ENCODE results near the gene KASH5. TPM values are rescaled to one million over a fixed set of nuclear protein-coding genes. Genes with fewer than 3 reads are reported as not detected.

Gene KASH5
- total and polyA plus RNA-seq, 7 experiments from 2014 or later: 0.27 to 0.97 (median 0.42) TPM; not detected in 4

DNA sequence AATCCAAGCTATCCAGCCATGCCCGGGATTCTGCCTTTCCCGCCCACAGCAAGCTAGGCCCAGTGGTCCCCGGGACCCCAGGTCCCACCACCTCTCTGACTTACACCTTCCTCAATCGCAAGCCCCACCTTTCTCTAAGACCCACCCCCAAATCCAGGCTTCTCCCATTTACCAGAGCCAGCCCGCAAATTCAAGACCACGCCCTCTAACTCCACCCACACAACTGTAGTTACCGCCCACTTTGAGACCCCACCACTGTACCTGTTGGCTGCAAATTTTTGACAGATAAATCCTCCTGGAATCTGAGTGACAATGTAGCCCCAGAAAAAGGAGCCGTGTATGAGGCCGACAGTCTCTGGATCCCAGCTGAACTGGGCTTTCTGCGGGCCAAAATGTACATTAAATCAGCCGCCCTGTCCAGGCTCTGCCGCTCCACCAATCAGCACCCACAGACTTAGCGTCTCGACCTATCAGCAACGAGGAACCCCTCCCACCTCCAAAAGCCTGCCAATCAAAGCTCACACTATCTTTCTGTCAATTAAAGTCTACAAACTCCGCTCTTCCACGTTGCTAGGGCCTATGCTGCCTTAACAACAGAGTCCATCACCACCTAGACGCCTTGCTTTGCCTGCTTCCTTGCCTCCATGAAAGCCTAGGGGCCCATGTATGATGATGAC lies 47.0 kb downstream of the KASH5 start:
- POLR2A ChIA-PET: interaction anchor here (0.6 kb wide), 1 partner anchor 107 kb away, joined by 3 read pairs; no protein-coding TSS in a partner anchor
- H3K27ac Mint-ChIP-seq: peak overlapping the region in 2 of 9 donors; percentile 44 to 59
- CTCF ChIA-PET: no interaction called here
- H3K36me3 Mint-ChIP-seq: peaks cover 0 to 2% (median 0%) of the 10 kb centered on the region in 5 donors
- peaks cover 84 to 97% (median 87%) of the 10 kb centered on the region in 5 donors for H3K27me3 Mint-ChIP-seq
- H3K4me1 Mint-ChIP-seq: peaks cover 20 to 35% (median 25%) of the 10 kb centered on the region in 7 donors
- no peak for DNase-seq
- no peak for ATAC-seq
- intact Hi-C loops (cut with micrococcal nuclease): no loop called here
- peak overlapping the region in 1 of 10 donors; percentile 32 for H3K4me3 Mint-ChIP-seq
- Histone ChIP-seq H3K9me3 (ENCODE audit: control insufficient read depth in 2 of 3, low read length in 3 of 3) (no peaks in the 10 kb centered on the region), H3K4me3 (ENCODE audit: low read length) (no peak overlapping the region), H3K4me1 (ENCODE audit: control insufficient read depth in 2 of 2, insufficient read depth in 2 of 2, low read length in 2 of 2) (peaks cover 3 to 26% of the 10 kb centered on the region in 2 donors), H3K27ac (ENCODE audit: low read depth, low read length) (no peak overlapping the region), H3K36me3 (ENCODE audit: control insufficient read depth in 2 of 3, insufficient read depth in 3 of 3, low read length in 3 of 3) (no peaks in the 10 kb centered on the region), H3K27me3 (ENCODE audit: control insufficient read depth in 2 of 2, insufficient read depth in 2 of 2, low read length in 2 of 2) (peaks cover 20 to 64% of the 10 kb centered on the region in 2 donors)
- peaks cover 0 to 5% (median 0%) of the 10 kb centered on the region in 11 donors for H3K9me3 Mint-ChIP-seq

DNA sequence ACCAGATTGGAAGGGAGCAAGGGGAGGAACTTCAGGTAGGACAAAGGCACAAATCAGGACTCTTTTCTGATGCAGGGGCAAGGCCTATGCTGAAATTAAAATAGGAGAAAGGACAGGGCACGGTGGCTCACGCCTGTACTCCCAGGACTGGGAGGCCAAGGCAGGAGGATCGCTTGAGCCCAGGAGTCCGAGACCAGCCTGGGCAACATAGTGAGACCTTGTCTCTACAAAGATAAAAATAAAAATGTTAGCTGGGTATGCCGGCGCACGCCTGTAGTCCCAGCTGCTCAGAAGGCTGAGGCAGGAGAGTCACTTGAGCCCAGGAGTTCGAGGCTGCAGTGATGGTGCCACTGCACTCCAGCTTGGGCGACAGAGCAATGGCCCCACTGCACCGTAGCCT lies 47.6 kb downstream of the KASH5 start:
- intact Hi-C loops (cut with micrococcal nuclease): no loop called here
- peaks cover 0 to 2% (median 0%) of the 10 kb centered on the region in 11 donors for H3K9me3 Mint-ChIP-seq
- H3K27me3 Mint-ChIP-seq: peaks cover 84 to 98% (median 87%) of the 10 kb centered on the region in 5 donors
- Histone ChIP-seq H3K27me3 (ENCODE audit: control insufficient read depth in 2 of 2, insufficient read depth in 2 of 2, low read length in 2 of 2) (peaks cover 25 to 71% of the 10 kb centered on the region in 2 donors), H3K9me3 (ENCODE audit: control insufficient read depth in 2 of 3, low read length in 3 of 3) (no peaks in the 10 kb centered on the region), H3K4me1 (ENCODE audit: control insufficient read depth in 2 of 2, insufficient read depth in 2 of 2, low read length in 2 of 2) (peaks cover 3 to 26% of the 10 kb centered on the region in 2 donors), H3K4me3 (ENCODE audit: low read length) (no peak overlapping the region), H3K27ac (ENCODE audit: low read depth, low read length) (no peak overlapping the region), H3K36me3 (ENCODE audit: control insufficient read depth in 2 of 3, insufficient read depth in 3 of 3, low read length in 3 of 3) (no peaks in the 10 kb centered on the region)
- no peak overlapping the region for H3K4me3 Mint-ChIP-seq
- DNase-seq: no peak
- peaks cover 21 to 35% (median 28%) of the 10 kb centered on the region in 7 donors for H3K4me1 Mint-ChIP-seq
- CTCF ChIA-PET: interaction anchor here (0.9 kb wide), 1 partner anchor 27 kb away, joined by 3 read pairs; no protein-coding TSS in a partner anchor
- POLR2A ChIA-PET: interaction anchor here (1.0 to 1.1 kb wide), 2 partner anchors 10 to 20 kb away, joined by 3 to 4 read pairs; no protein-coding TSS in a partner anchor
- peaks cover 0 to 3% (median 0%) of the 10 kb centered on the region in 5 donors for H3K36me3 Mint-ChIP-seq
- no peak for ATAC-seq
- peak overlapping the region in 3 of 9 donors; percentile 39 to 59 (median 44) for H3K27ac Mint-ChIP-seq

DNA sequence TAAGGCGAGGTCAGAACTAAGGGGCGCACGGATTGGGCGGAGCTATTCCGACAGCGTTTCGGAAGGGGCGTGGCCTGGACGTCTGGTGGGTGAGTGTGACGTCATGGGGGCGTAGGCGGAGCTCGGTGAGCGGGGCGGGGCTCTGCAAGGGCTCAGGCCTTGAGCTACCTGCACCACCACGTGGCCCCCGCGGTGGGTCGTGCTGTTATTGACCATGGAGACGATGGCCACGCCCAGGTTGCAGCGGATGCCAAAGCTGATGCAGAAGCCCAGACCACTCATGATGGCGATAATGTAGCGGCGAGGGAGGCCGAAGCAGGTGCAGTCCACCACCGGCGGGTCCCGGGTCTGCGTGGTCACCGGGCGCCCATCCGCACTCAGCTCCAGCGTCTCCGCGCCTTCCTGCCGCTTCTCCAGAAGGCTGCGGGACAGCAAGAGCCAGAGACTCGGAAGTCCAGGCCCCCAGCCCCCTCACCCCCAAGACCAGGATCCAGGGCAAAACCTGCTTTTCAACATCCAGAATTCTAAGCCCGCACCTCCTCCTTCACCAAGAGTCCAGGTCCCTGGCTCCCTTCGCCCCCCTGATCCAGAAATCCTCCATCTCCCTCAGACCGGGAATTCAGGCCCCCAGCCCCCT lies 48.5 kb downstream of the KASH5 start:
- Histone ChIP-seq H3K36me3 (ENCODE audit: control insufficient read depth in 2 of 3, insufficient read depth in 3 of 3, low read length in 3 of 3) (no peaks in the 10 kb centered on the region), H3K4me1 (ENCODE audit: control insufficient read depth in 2 of 2, insufficient read depth in 2 of 2, low read length in 2 of 2) (peaks cover 3 to 26% of the 10 kb centered on the region in 2 donors), H3K4me3 (ENCODE audit: low read length) (no peak overlapping the region), H3K27ac (ENCODE audit: low read depth, low read length) (no peak overlapping the region), H3K9me3 (ENCODE audit: control insufficient read depth in 2 of 3, low read length in 3 of 3) (no peaks in the 10 kb centered on the region), H3K27me3 (ENCODE audit: control insufficient read depth in 2 of 2, insufficient read depth in 2 of 2, low read length in 2 of 2) (peaks cover 27 to 70% of the 10 kb centered on the region in 2 donors)
- DNase-seq (peak in 4 of 9 donors; percentile 23 to 73 (median 42)), ATAC-seq (peak; percentile 64)
- H3K36me3 Mint-ChIP-seq: peaks cover 0 to 5% (median 0%) of the 10 kb centered on the region in 5 donors
- peaks cover 0 to 2% (median 0%) of the 10 kb centered on the region in 11 donors for H3K9me3 Mint-ChIP-seq
- peaks cover 85 to 95% (median 88%) of the 10 kb centered on the region in 5 donors for H3K27me3 Mint-ChIP-seq
- intact Hi-C loops (cut with micrococcal nuclease): no loop called here
- ChIA-PET POLR2A (interaction anchor here (0.7 to 1.1 kb wide), 3 partner anchors 9 to 25 kb away, joined by 3 to 4 read pairs (median 4); no protein-coding TSS in a partner anchor), CTCF (interaction anchor here (0.9 kb wide), 1 partner anchor 27 kb away, joined by 3 read pairs; no protein-coding TSS in a partner anchor)
- peak overlapping the region in 3 of 10 donors; percentile 6 to 38 (median 17) for H3K4me3 Mint-ChIP-seq
- peaks cover 23 to 39% (median 30%) of the 10 kb centered on the region in 7 donors for H3K4me1 Mint-ChIP-seq
- peak overlapping the region in 2 of 9 donors; percentile 19 to 62 for H3K27ac Mint-ChIP-seq

DNA sequence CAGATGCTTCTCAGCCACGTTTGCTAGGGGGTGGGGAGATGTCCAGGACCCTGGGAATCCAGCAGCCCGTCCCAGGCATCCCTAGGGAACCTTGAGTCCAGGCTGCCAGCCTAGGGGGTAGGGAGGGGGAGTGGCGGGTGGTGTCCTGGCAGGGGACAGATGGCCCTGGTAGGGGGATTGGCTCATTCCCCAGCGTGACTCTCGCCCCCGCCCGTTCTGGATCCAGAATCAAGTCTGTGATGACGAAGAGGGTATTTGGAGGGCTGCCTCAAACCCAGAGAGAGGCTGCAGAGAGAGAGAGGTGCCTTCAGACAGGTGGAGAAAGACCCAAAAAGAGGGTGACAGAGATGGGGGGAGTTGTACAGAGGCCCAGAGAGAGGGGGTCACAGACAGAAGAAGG lies 49.2 kb downstream of the KASH5 start:
- Mint-ChIP-seq H3K27me3 (peaks cover 87 to 97% (median 91%) of the 10 kb centered on the region in 5 donors), H3K36me3 (peaks cover 0 to 5% (median 0%) of the 10 kb centered on the region in 5 donors), H3K4me1 (peaks cover 26 to 43% (median 34%) of the 10 kb centered on the region in 7 donors), H3K4me3 (no peak overlapping the region), H3K27ac (no peak overlapping the region), H3K9me3 (peaks cover 0 to 3% (median 0%) of the 10 kb centered on the region in 11 donors)
- Histone ChIP-seq H3K4me1 (ENCODE audit: control insufficient read depth in 2 of 2, insufficient read depth in 2 of 2, low read length in 2 of 2) (peaks cover 7 to 27% of the 10 kb centered on the region in 2 donors), H3K27ac (ENCODE audit: low read depth, low read length) (no peak overlapping the region), H3K4me3 (ENCODE audit: low read length) (no peak overlapping the region), H3K27me3 (ENCODE audit: control insufficient read depth in 2 of 2, insufficient read depth in 2 of 2, low read length in 2 of 2) (peaks cover 33 to 68% of the 10 kb centered on the region in 2 donors), H3K36me3 (ENCODE audit: control insufficient read depth in 2 of 3, insufficient read depth in 3 of 3, low read length in 3 of 3) (no peaks in the 10 kb centered on the region), H3K9me3 (ENCODE audit: control insufficient read depth in 2 of 3, low read length in 3 of 3) (no peaks in the 10 kb centered on the region)
- ATAC-seq: no peak
- POLR2A ChIA-PET: interaction anchor here (0.7 kb wide), 1 partner anchor 26 kb away, joined by 4 read pairs; no protein-coding TSS in a partner anchor
- DNase-seq: no peak
- intact Hi-C loops (cut with micrococcal nuclease): no loop called here
- CTCF ChIA-PET: no interaction called here

DNA sequence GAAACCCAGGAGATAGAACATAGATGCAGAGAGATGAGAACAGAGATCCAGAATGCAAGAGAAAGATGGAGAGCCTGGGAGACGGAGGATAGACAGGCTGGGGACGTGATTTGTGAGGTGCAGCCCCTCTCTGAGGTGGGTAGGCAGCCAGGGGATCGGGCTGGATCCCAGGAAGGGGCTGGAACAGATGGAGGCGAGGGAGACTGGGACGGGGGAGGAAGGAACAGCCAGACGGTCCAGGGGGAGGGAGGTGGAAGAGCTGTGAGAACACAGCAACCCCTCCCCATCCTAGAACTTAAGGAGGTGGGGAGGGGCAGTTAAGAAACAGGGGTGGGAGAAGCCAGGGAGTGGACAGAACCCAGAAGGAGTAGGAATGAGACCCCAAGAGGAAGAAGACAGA lies 50.2 kb downstream of the KASH5 start:
- peaks cover 0 to 3% (median 0%) of the 10 kb centered on the region in 11 donors for H3K9me3 Mint-ChIP-seq
- intact Hi-C loops (cut with micrococcal nuclease): no loop called here
- H3K9me3 ChIP-seq (ENCODE audit: control insufficient read depth in 2 of 3, low read length in 3 of 3): no peaks in the 10 kb centered on the region
- no peaks in the 10 kb centered on the region for H3K36me3 ChIP-seq (ENCODE audit: control insufficient read depth in 2 of 3, insufficient read depth in 3 of 3, low read length in 3 of 3)
- H3K27ac ChIP-seq (ENCODE audit: low read depth, low read length): no peak overlapping the region
- no peak overlapping the region for H3K4me3 Mint-ChIP-seq
- CTCF ChIA-PET: no interaction called here
- POLR2A ChIA-PET: no interaction called here
- H3K27me3 Mint-ChIP-seq: peaks cover 82 to 97% (median 85%) of the 10 kb centered on the region in 5 donors
- DNase-seq: no peak
- H3K27ac Mint-ChIP-seq: no peak overlapping the region
- H3K4me3 ChIP-seq (ENCODE audit: low read length): no peak overlapping the region
- ATAC-seq: no peak
- peaks cover 26 to 49% (median 34%) of the 10 kb centered on the region in 7 donors for H3K4me1 Mint-ChIP-seq
- H3K36me3 Mint-ChIP-seq: peaks cover 0 to 5% (median 0%) of the 10 kb centered on the region in 5 donors
- H3K4me1 ChIP-seq (ENCODE audit: control insufficient read depth in 2 of 2, insufficient read depth in 2 of 2, low read length in 2 of 2): peaks cover 9 to 20% of the 10 kb centered on the region in 2 donors
- peaks cover 28 to 60% of the 10 kb centered on the region in 2 donors for H3K27me3 ChIP-seq (ENCODE audit: control insufficient read depth in 2 of 2, insufficient read depth in 2 of 2, low read length in 2 of 2)

DNA sequence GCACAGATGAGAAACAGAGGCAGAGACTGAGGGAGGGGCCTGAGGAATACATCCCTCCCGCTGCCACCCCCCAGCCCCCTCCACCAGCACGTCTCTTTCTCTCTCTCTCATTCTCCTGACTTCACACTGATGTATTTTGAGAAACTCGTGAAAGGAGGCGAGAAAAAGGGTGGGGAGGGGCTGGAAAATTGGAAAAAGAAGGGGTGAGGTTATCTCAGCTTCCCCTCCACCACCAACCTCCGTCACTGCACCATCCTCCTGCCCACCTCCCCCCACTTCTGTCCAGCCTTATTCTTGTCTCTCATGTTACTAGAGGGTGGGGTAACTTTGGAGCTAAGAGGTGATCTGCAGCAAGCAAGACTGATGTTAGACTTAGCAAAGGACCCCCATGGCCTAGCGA lies 51.8 kb downstream of the KASH5 start:
- intact Hi-C loops (cut with micrococcal nuclease): loop anchor here (5.0 to 10.0 kb wide), 3 partner anchors 33 to 295 kb away; no protein-coding TSS in a partner anchor
- peaks cover 0 to 5% (median 0%) of the 10 kb centered on the region in 5 donors for H3K36me3 Mint-ChIP-seq
- POLR2A ChIA-PET: no interaction called here
- H3K4me1 Mint-ChIP-seq: peaks cover 32 to 48% (median 38%) of the 10 kb centered on the region in 7 donors
- H3K27me3 Mint-ChIP-seq: peaks cover 73 to 85% (median 75%) of the 10 kb centered on the region in 5 donors
- peaks cover 0 to 2% (median 0%) of the 10 kb centered on the region in 11 donors for H3K9me3 Mint-ChIP-seq
- H3K4me1 ChIP-seq (ENCODE audit: control insufficient read depth in 2 of 2, insufficient read depth in 2 of 2, low read length in 2 of 2): peaks cover 15 to 21% of the 10 kb centered on the region in 2 donors
- H3K27ac Mint-ChIP-seq: no peak overlapping the region
- DNase-seq (no peak), ATAC-seq (no peak)
- CTCF ChIA-PET: interaction anchor here (0.6 to 4.2 kb wide), 3 partner anchors 35 to 47 kb away, joined by 3 to 28 read pairs (median 3); no protein-coding TSS in a partner anchor
- no peaks in the 10 kb centered on the region for H3K9me3 ChIP-seq (ENCODE audit: control insufficient read depth in 2 of 3, low read length in 3 of 3)
- no peak overlapping the region for H3K4me3 ChIP-seq (ENCODE audit: low read length)
- no peaks in the 10 kb centered on the region for H3K36me3 ChIP-seq (ENCODE audit: control insufficient read depth in 2 of 3, insufficient read depth in 3 of 3, low read length in 3 of 3)
- H3K4me3 Mint-ChIP-seq: peak overlapping the region in 1 of 10 donors; percentile 26
- H3K27ac ChIP-seq (ENCODE audit: low read depth, low read length): no peak overlapping the region
- H3K27me3 ChIP-seq (ENCODE audit: control insufficient read depth in 2 of 2, insufficient read depth in 2 of 2, low read length in 2 of 2): peaks cover 28 to 51% of the 10 kb centered on the region in 2 donors
